ENCODE data around the gene TMEM247.

The TMEM247 gene

DNA sequence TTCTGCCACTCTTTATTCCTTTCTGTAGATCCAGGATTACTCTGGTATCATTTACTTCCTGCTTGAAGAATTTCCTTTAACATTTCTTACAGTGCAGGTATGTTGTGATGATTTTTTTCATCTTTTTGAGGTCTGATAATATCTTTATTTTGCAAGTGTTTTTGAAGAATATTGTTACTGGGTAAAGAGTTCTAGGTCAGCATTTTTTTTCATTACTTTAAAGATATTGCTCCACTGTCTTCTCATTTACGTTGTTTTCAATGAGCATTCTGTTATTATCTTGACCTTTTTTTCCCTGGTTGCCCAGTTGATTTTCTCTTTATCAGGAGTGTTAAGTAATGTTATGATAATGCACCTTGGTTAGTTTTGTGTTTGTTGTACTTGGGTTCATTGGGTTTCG is 31.7 kb upstream of the TMEM247 start:
- Histone ChIP-seq H3K4me3 (replicated peaks; ENCODE audit: low read depth, low read length) (no peak overlapping the region), H3K27me3 (replicated peaks; ENCODE audit: control insufficient read depth, insufficient read depth, low read length) (no peaks in the 10 kb centered on the region), H3K36me3 (ENCODE audit: control insufficient read depth, insufficient read depth, low read length) (no peaks in the 10 kb centered on the region)
- DNase-seq (ENCODE audit: extremely low read depth, insufficient read length) = no peak
- no peak for TF ChIP-seq CTCF (IDR thresholded peaks at IDR 0.05; ENCODE audit: insufficient read depth, low read length, poor library complexity, severe bottlenecking)

GRCh38 chr2:46448111-46448510 is 31.3 kb upstream of the TMEM247 start:
- no peaks in the 10 kb centered on the region for H3K27me3 ChIP-seq (replicated peaks; ENCODE audit: control insufficient read depth, insufficient read depth, low read length)
- DNase-seq (ENCODE audit: extremely low read depth, insufficient read length) = no peak
- no peak overlapping the region for H3K4me3 ChIP-seq (replicated peaks; ENCODE audit: low read depth, low read length)
- H3K36me3 ChIP-seq (ENCODE audit: control insufficient read depth, insufficient read depth, low read length) = no peaks in the 10 kb centered on the region
- no peak for TF ChIP-seq CTCF (IDR thresholded peaks at IDR 0.05; ENCODE audit: insufficient read depth, low read length, poor library complexity, severe bottlenecking)

GRCh38 chr2:46448641-46449040 is 30.7 kb upstream of the TMEM247 start:
- TF ChIP-seq CTCF (IDR thresholded peaks at IDR 0.05; ENCODE audit: insufficient read depth, low read length, poor library complexity, severe bottlenecking) = no peak
- Histone ChIP-seq H3K36me3 (ENCODE audit: control insufficient read depth, insufficient read depth, low read length) (no peaks in the 10 kb centered on the region), H3K4me3 (replicated peaks; ENCODE audit: low read depth, low read length) (no peak overlapping the region), H3K27me3 (replicated peaks; ENCODE audit: control insufficient read depth, insufficient read depth, low read length) (no peaks in the 10 kb centered on the region; the same call in none of the 2 replicates)
- DNase-seq (ENCODE audit: extremely low read depth, insufficient read length) = no peak

GRCh38 chr2:46449700-46450099 is 29.7 kb upstream of the TMEM247 start:
- TF ChIP-seq CTCF (IDR thresholded peaks at IDR 0.05; ENCODE audit: insufficient read depth, low read length, poor library complexity, severe bottlenecking) = no peak
- Histone ChIP-seq H3K4me3 (replicated peaks; ENCODE audit: low read depth, low read length) (no peak overlapping the region), H3K36me3 (ENCODE audit: control insufficient read depth, insufficient read depth, low read length) (no peaks in the 10 kb centered on the region), H3K27me3 (replicated peaks; ENCODE audit: control insufficient read depth, insufficient read depth, low read length) (no peaks in the 10 kb centered on the region; the same call in none of the 2 replicates)
- DNase-seq (ENCODE audit: extremely low read depth, insufficient read length) = no peak

DNA sequence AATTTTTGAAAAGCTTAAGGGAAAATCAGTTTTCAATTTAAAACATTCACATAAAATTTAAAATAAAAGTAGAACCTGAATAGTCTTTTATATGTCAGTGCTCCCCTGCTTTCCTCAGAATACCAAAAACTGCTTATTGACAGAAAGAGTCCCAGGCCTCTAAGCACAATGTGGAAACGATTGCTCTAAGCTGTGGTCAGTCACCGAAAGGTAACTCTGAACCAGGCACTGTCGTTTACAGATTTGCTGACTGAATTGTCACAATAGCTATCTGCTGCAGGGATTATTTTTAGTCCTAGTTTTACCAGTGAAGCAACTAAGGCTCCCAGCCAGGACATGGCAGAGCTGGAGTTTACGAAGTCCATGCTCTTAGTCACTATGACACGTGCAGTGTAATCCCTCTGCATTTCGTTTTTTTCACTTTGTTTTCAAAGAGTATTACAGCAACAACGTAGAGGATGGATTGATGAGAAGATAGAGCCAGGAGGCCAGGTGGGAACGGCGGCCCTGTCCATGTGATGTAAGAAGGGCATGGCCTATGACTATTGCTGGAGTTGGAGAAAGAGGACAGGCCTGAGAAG is 28.1 kb upstream of the TMEM247 start:
- Histone ChIP-seq H3K4me3 (replicated peaks; ENCODE audit: low read depth, low read length) (no peak overlapping the region), H3K36me3 (ENCODE audit: control insufficient read depth, insufficient read depth, low read length) (no peaks in the 10 kb centered on the region), H3K27me3 (replicated peaks; ENCODE audit: control insufficient read depth, insufficient read depth, low read length) (no peaks in the 10 kb centered on the region; the same call in none of the 2 replicates)
- no peak for DNase-seq (ENCODE audit: extremely low read depth, insufficient read length)
- TF ChIP-seq CTCF (IDR thresholded peaks at IDR 0.05; ENCODE audit: insufficient read depth, low read length, poor library complexity, severe bottlenecking) = no peak

DNA sequence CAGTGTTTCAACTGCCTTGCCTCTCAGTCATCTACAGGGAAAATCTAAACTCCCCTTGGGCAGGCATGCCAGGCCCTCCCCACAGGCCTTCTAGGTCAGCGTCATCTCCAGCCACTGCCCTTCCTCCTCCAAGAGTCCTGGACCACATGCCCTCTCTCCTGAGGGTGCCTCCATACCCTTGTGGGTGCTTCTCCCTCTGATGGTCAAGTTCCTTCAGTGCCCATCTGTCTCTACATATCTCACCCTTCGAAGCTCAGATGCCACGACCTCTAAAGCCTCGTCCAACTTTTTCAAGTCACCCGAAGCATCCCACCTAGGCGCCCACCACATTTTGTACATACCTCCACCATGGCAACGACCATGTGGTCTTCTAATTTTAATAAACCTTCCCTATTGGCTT is 22.6 kb upstream of the TMEM247 start:
- Histone ChIP-seq H3K27me3 (replicated peaks; ENCODE audit: control insufficient read depth, insufficient read depth, low read length) (no peaks in the 10 kb centered on the region; the same call in none of the 2 replicates), H3K36me3 (ENCODE audit: control insufficient read depth, insufficient read depth, low read length) (no peaks in the 10 kb centered on the region), H3K4me3 (replicated peaks; ENCODE audit: low read depth, low read length) (no peak overlapping the region)
- no peak for TF ChIP-seq CTCF (IDR thresholded peaks at IDR 0.05; ENCODE audit: insufficient read depth, low read length, poor library complexity, severe bottlenecking)
- DNase-seq (ENCODE audit: extremely low read depth, insufficient read length) = no peak

Measured in GM06990 (cell line).